ENCODE results near the gene CELF6.
"Not testable (repeated sequence)": the region's sequence is repeated elsewhere in the genome, so short reads cannot be mapped to it uniquely, and the experiment has no call there.

GRCh38 chr15:72275635-72276325 is 44.2 kb downstream of the CELF6 start:
- not testable (repeated sequence) for TF ChIP-seq CSDC2 (CRISPR knock-in tag; IDR thresholded peaks at IDR 0.05); CREB5 (CRISPR knock-in tag; IDR thresholded peaks at IDR 0.05; ENCODE audit: low read depth); ZFP3 (CRISPR knock-in tag; IDR thresholded peaks at IDR 0.05); ZC3H10 (CRISPR knock-in tag; IDR thresholded peaks at IDR 0.05); PPARA (CRISPR knock-in tag; IDR thresholded peaks at IDR 0.05; ENCODE audit: borderline replicate concordance); TCF4 (CRISPR knock-in tag; IDR thresholded peaks at IDR 0.05; ENCODE audit: borderline replicate concordance); ZNF70 (CRISPR knock-in tag; IDR thresholded peaks at IDR 0.05); TSHZ2 (CRISPR knock-in tag; IDR thresholded peaks at IDR 0.05); PATZ1 (CRISPR knock-in tag; IDR thresholded peaks at IDR 0.05; ENCODE audit: borderline replicate concordance)
- TF ChIP-seq, protein P1, sequence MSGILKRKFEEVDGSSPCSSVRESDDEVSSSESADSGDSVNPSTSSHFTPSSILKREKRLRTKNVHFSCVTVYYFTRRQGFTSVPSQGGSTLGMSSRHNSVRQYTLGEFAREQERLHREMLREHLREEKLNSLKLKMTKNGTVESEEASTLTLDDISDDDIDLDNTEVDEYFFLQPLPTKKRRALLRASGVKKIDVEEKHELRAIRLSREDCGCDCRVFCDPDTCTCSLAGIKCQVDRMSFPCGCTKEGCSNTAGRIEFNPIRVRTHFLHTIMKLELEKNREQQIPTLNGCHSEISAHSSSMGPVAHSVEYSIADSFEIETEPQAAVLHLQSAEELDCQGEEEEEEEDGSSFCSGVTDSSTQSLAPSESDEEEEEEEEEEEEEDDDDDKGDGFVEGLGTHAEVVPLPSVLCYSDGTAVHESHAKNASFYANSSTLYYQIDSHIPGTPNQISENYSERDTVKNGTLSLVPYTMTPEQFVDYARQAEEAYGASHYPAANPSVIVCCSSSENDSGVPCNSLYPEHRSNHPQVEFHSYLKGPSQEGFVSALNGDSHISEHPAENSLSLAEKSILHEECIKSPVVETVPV (CRISPR knock-in tag; IDR thresholded peaks at IDR 0.05), result not testable (repeated sequence)
